GM18517 (cell line): ENCODE data around the gene TEKTIP1.
"Not testable (repeated sequence)": the region's sequence is repeated elsewhere in the genome, so short reads cannot be mapped to it uniquely, and the experiment has no call there.

Source experiments
- ATAC-seq: cut with Tn5 transposase; IDR thresholded peaks from one replicate; pipeline ENCODE4 v1.9.1; 2021; ENCODE audit warnings: mild to moderate bottlenecking, moderate library complexity; ENCODE audit not compliant: unreplicated experiment

Gene TEKTIP1

DNA sequence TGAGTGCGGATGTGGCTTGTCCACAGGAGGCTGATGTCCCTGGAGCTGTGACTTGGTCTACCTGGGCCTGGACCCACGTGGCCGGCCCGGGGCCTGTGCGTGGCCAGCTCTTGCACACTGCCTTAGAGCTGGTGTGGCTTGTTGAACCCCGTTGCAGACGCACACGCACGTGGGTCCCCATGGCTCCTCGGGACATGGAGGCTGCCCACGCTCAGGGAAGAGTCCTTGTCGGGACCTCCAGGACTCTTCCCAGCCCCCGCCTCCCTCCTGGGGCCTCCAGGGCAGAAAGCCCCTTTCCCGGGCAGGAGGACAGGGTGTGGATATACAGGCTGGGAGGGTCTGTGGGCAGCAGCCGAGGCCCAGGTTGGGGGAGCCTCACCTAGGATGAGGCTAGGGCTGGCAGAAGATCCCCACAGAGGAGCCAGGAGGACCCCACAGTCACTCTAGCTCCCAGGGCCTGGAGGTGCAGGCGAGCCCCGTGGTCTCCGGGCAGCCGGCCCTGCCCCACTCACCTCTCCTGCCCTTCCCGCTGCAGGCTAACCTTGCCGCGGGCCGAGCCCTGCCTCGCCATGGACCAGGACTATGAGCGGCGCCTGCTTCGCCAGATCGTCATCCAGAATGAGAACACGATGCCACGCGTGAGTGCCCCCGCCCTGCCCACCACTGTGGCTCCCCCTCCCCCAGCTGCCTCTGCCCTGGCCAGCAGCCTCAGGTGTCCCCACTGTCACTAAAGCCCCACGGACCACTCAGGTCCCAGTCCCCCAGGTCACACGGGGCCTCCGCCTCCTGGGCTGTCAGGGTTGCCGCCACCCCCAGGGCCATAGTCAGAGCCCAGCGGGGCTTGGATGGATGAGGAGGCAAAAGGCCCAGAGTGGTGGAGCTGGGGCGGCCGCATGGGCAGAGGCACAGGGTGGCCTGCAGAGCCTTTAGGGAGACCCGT lies 16.3 kb upstream of the TEKTIP1 start:
- no peak for ATAC-seq

DNA sequence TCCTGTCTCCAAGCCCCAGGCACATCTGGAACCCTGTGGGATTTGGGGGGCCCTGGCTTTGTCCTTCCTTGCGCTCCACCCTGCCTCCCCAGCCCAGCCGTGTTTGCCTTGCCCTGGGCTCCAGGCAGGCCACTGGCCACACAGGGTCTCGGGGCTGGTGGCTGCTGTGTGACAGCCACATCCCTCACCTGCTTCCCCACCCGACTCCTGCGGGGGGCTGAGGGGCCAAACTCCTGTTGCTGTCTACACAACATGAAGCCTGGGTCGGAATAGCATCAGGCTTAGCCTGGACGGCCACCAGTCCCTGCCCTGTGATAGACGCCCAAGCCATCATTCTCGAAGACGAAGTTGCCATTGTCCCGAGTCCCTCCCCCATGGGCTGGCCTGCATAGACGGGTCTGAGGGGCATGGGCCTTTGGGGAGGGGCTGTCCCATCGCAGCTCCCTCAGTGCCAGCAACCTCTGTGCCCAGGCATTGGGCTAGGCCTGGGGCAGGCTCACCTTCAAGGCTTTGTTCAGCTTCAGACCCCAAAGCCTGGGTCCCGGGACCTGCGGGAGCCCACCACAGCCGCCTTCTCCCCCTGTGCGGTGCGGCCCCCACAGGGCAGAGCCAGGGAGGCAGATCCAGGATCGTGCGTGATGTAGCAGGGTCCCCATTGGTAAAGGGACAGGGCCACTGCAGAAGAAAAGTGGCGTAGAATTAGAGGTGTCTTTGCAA lies 15.5 kb upstream of the TEKTIP1 start:
- ATAC-seq = no peak

DNA sequence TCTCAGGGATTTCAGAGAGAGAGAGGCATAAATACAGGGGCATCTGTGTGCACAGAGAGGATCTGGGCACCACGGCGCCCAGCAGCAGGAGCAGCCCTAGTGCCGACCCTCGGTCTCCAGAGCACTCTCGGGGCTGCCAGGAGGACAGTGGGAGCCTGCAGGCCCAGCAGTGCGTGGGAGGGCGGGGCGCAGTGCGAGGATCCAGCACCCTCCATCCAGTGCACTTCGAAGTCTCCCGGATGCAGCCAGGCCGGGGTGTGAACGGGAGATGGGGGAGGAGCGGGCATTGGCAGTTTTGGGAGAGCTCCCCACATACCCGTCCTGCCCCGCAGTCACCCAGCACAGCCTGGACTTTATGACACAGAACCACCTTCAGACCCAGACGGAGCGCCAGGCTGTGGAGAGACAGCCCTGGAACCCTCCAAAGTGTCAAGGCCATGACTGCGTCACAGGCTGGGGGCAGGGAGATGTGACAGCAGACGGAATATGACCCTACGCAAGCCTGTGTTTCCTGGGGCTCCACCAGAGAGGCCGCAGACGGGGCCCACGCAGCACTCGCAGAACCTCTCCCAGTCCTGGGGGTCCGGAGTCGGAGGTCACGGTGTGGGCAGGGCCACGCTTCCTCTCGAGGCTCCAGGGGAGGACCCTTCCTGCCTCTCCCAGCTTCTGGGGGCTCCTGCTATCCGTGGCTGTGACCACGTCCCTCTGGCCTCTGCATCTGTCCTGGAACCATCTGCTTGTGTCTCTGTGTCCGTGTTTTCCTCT lies 14.7 kb upstream of the TEKTIP1 start:
- no peak for ATAC-seq

GRCh38 chr19:3524904-3525451 lies 14.0 kb upstream of the TEKTIP1 start:
- ATAC-seq = no peak

- ATAC-seq = no peak
These were observed 12.3 kb upstream of the TEKTIP1 start for GRCh38 chr19:3526507-3527237.

DNA sequence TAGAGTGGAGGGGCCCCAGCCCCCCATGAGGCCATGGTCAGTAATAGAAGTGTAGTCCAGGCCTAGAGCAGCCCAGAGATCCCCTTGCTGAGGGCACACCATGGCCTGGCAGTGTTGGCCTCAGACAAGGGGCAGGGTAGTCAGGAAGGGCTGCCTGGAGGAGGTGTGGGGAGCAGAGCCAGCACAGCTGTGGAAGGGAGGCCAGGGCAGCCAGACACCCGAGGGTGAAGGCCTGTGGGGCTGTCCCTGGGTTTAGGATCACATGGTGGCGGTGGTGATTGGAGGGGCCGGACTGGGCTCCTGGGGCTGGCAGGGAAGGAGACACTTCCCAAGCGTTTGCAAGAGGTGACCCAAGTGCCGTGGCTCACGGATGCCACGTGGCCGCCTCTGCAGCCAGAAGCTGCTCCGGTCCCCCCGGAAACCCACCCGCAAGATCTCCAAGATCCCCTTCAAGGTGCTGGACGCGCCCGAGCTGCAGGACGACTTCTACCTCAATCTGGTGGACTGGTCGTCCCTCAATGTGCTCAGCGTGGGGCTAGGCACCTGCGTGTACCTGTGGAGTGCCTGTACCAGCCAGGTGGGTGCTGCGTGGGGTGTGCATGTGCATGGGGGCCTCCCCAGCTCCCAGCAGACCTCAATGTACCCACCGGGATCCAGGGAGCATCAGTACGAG lies 11.6 kb upstream of the TEKTIP1 start:
- ATAC-seq = no peak

GRCh38 chr19:3528080-3528479 lies 10.9 kb upstream of the TEKTIP1 start:
- no peak for ATAC-seq

- ATAC-seq = no peak
These were observed 10.3 kb upstream of the TEKTIP1 start for GRCh38 chr19:3528539-3529211.

DNA sequence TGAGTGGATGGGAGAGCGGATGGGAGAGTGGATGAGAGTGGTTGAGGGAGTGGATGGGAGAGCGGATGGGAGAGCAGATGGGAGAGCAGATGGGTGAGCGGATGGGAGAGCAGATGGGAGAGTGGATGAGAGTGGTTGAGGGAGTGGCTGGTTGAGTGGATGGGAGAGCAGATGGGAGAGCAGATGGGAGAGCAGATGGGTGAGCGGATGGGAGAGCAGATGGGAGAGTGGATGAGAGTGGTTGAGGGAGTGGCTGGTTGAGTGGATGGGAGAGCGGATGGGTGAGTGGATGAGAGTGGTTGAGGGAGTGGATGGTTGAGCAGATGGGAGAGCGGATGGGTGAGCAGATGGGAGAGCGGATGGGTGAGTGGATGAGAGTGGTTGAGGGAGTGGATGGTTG lies 9.7 kb upstream of the TEKTIP1 start:
- not testable (repeated sequence) for ATAC-seq

DNA sequence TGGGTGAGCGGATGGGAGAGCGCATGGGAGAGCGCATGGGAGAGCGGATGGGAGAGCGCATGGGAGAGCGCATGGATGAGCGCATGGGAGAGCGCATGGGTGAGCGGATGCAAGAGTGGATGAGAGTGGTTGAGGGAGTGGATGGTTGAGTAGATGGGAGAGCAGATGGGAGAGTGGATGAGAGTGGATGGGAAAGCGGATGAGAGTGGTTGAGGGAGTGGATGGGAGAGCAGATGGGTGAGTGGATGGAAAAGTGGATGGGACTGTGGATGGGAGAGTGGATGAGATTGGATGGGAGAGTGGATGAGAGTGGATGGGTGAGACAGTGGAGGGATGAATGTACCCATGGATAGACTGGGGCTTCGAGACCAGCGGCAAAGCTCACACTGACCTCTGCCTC lies 8.6 kb upstream of the TEKTIP1 start:
- ATAC-seq = no peak

GRCh38 chr19:3531716-3532115 lies 7.3 kb upstream of the TEKTIP1 start:
- ATAC-seq = no peak

- ATAC-seq = no peak
These were observed 6.7 kb upstream of the TEKTIP1 start for GRCh38 chr19:3532154-3532786.

DNA sequence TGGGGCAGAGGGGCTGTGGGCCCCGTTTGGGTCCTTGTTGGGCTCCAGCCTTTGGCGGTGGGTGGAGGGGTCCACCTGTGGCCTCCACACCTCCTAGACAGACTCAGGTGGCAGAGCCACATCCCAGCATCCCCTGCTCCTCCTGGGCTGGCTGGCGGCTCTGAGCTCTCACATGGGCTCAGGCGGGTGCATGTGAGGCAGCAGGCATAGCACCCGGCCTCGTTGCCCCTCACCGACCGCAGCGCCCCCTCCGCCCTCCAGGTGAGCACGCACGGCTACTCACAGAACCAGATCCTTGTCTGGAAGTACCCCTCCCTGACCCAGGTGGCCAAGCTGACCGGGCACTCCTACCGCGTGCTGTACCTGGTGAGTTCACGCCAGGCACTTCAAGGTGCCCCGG lies 5.9 kb upstream of the TEKTIP1 start:
- ATAC-seq = no peak

GRCh38 chr19:3533563-3534216 lies 5.3 kb upstream of the TEKTIP1 start:
- ATAC-seq = no peak

DNA sequence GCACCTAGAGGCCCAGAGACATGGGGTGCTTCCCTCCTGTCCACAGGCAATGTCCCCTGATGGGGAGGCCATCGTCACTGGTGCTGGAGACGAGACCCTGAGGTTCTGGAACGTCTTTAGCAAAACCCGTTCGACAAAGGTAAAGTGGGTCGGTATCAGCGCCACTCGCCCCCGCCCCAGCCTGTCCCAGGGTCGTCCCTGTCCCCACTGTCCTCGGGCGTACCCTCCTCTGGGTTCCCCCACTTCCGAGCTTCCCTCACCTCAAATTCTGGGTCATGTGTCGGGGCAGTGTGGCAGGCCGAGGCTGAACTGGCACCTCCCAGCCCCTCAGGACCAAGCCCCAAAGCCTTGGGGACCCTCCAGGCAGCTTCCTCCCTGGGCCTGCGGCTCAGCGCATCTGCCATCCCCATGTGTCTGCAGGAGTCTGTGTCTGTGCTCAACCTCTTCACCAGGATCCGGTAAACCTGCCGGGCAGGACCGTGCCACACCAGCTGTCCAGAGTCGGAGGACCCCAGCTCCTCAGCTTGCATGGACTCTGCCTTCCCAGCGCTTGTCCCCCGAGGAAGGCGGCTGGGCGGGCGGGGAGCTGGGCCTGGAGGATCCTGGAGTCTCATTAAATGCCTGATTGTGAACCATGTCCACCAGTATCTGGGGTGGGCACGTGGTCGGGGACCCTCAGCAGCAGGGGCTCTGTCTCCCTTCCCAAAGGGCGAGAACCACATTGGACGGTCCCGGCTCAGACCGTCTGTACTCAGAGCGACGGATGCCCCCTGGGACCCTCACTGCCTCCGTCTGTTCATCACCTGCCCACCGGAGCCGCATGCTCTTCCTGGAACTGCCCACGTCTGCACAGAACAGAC lies 4.4 kb upstream of the TEKTIP1 start:
- ATAC-seq = no peak

- no peak for ATAC-seq
These were observed 3.8 kb upstream of the TEKTIP1 start for GRCh38 chr19:3535235-3535535.

GRCh38 chr19:3535563-3535965 lies 3.4 kb upstream of the TEKTIP1 start:
- ATAC-seq = no peak

- no peak for ATAC-seq
These were observed 3.0 kb upstream of the TEKTIP1 start for GRCh38 chr19:3535981-3536380.
